CD4-positive, alpha-beta T cell treated with Interferon gamma for 1 hour (primary cell): ENCODE data around the gene OR56A1.

ENCODE experiments used
- DNase-seq: peaks from one replicate; pipeline ENCODE4 v3.0.0-alpha.2; 2020

OR56A1 gene

DNA sequence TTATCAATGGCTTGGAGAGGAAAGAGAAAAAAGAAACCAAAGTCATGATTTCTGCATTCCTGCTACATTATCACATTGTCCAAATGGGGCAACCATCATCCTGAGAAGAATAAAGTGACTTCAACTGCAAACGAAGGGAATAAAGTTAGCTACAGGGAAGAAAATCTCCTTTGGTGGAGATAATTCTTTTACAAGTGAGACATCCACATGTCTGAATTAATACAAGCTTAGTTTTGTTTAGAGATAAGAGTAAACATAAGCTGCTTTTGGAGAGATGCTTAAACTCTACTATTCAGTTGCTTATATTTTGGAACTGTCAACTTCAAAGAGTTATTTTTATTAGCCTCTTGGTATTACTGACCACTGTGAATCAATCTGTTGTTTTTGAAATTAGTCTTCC, 43.7 kb downstream of the OR56A1 start, which contains the start of gene OR52L1:
TSS of gene OR52L1 (minus strand) at position 101 of the 400 bp plus-strand sequence. CDS start at position 46, 55 bp downstream.
- no peak for DNase-seq

DNA sequence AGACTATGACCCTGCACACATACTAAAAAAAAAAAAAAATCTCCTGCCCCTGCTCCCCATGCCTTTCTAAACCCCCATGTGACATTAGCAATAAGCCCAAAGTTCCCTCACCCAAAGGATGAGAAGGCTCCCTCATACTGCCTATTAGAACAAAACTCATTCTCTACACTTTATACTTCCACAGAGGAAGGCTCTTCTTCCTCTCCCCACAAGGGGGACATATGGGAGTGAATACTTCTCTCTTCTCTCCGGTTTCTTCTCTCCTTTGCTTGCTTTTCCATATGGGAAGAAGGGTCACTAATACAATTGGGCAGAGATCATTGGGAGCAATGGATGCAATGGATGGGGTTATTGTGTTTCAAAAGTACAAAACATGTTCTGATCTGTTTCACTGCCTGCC, 47.1 kb downstream of the OR56A1 start:
- no peak for DNase-seq

DNA sequence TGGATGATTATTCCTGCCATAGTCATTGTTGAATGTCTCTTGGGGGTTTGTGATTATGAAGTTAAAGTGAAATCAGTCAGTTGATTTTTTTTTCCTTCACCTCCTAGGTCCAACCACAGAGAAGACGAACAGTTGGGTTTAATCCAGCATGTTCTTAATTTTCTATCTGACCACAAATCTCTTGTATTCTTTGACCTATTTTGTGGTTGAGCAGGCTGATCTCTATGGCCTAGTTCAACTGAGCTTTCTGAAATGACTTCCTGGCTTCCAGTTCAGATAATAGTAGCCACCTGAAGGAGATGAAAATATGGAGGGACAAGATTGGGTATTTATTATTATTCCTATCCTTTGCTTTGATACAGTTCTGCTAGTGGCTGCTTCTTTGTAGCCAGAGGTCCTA, 57.0 kb downstream of the OR56A1 start:
- no peak for DNase-seq
